ENCODE measurements around the gene ADAMTS3.

ADAMTS3 gene

DNA sequence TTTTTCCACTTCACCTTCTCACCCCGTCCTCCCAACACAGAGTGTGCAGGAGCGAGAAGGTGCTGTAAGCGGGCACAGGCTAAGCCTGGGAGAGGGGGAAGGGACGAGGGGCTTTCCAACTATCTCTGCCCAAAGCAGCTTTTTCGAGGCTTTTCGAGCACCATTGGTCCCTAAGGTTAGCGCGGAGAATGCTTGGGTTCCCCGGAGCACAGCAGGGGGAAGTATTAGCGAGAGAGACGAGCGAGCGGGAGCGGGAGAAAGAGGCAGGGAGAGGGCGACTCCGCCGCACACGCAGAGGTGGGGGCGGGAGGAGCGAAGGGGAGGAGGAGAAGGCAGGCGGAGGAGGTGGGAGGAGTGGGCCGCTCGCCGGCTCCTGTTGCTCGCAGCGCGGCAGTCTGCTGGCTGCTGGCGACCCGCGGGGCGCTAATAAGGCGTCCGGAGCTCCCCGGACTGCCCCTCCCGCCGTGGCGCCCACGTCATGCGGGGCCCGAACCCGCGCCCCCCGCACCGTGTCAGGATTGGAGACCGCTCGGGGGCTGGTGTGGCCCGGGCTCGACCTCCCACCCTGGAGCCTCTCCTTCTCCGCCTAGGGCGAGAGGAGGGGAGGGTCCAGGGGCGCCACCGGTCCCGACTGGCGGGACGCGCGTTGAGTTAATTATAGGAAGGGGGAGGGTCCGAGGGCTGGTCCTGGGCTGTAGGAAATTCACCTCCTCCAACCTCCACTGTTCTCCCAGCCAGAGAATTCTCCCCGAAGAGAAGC, at the start of gene ADAMTS3:
TSS of gene ADAMTS3 (minus strand) at position 263 of the 760 bp plus-strand sequence. CDS start 459 bp downstream, outside the sequence.
- no peak for DNase-seq (ENCODE audit: low read depth in 2 of 2)

DNA sequence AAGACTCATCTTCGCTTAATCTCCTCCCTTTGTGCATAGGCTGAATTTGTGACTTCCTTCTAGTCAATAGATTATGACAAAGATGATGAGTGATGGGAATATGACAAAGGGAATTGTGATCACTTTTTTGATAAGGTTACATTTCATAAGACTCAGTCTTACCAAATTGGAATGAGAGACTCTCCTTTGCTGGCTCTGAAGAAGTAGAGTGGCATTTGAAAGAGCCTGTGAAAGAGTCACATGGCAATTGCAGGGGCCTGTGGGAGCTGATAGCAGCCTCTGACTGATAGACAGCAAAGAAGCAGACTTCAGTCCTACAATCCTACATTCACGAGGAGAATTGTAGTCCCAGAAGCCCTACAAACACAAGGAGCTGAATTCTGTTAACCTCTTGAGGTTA, 44.9 kb upstream of the ADAMTS3 start:
- no peak for DNase-seq (ENCODE audit: low read depth in 2 of 2)

- DNase-seq (ENCODE audit: low read depth in 2 of 2): no peak
Measured at GRCh38 chr4:72606751-72607150, 37.7 kb upstream of the ADAMTS3 start.

- DNase-seq (ENCODE audit: low read depth in 2 of 2): no peak
Measured at GRCh38 chr4:72604324-72604723, 35.3 kb upstream of the ADAMTS3 start.

- DNase-seq (ENCODE audit: low read depth in 2 of 2): no peak
Measured at GRCh38 chr4:72602396-72603376, 33.7 kb upstream of the ADAMTS3 start.

GRCh38 chr4:72591547-72592454, 22.8 kb upstream of the ADAMTS3 start:
- no peak for DNase-seq (ENCODE audit: low read depth in 2 of 2)

- DNase-seq (ENCODE audit: low read depth in 2 of 2): no peak
Measured at GRCh38 chr4:72587334-72587733, 18.3 kb upstream of the ADAMTS3 start.

DNA sequence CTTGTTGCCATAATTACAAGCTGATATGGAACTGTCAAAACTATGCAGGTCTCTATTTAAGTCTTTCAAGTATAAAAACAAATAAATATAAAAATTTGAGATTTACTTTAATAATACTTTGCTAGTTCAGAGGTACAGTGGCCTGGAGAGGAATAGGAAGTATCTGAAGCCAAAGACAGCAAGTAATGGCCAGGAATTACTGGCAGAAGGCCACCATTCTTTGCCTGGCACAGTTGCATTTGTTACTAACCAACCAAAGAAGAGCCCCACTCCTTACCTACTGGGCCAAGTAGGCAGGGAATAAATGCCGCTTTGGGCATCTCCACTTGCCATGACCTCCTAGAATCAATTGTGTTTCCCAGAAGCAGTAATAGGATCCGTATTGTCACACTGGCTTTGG, 13.8 kb upstream of the ADAMTS3 start:
- DNase-seq (ENCODE audit: low read depth in 2 of 2): no peak

DNA sequence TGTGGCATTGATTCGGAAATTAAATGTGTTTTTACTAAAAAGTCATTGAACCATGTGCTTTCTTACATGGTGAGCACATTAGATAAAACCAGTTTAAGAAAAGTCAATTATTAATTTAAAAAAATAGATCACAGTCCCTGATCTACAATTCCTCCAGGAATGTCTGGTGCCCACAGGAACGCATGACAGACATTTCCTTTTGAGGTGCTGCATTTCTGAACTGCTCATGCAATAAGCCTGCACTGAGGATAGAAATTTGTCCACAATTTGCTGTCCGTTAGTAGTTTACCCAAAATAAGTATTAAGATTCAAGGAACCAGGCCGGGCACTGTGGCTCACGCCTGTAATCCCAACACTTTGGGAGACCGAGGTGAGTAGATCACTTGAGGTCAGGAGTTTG, 8.2 kb upstream of the ADAMTS3 start:
- DNase-seq (ENCODE audit: low read depth in 2 of 2): no peak

GRCh38 chr4:72571337-72571736, 2.3 kb upstream of the ADAMTS3 start:
- no peak for DNase-seq (ENCODE audit: low read depth in 2 of 2)

GRCh38 chr4:72569719-72570235, 756 bp upstream of the ADAMTS3 start:
- DNase-seq (ENCODE audit: low read depth in 2 of 2): no peak

DNA sequence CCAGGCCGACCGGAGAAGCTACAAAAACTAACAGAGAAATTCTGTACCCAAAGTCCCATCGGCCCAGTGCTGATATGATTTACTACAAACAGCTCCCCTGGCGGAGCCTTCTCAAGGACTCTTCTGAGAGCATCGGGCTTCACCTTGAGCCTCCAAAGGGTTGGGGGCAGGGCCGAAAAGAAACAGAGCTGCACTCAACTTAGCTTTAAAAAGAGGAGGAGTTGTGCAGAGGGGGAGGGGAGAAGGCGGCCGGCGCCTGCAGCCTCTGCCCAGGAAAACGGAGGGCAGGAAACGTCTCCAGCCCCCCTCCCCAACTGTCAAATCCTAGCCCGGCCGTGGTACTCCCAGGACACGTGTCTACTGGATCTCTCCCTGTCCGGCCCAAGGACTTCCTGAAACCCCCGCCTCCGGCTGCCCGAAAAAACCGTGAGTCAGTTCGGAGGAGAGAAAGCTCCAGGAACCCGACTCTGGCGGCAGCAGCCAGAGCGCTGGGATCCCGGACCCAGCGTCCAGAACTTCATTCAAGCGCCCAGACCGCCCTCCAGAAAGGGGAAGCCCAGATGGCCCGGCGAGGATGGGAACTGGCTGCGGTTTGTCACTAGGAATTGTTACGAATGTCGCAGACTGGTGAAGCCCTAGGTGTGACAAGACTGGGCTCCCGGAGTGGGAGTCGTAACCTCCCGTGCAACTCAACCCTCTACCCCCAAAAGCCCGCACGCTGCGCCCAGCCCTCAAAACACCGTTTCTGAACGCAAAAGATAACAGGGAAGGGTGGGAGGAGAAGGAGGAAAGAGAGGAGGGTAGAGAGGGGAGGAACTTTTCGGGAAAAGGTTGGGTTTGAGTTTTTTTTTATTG, 973 bp downstream of the ADAMTS3 start:
- no peak for DNase-seq (ENCODE audit: low read depth in 2 of 2)

DNA sequence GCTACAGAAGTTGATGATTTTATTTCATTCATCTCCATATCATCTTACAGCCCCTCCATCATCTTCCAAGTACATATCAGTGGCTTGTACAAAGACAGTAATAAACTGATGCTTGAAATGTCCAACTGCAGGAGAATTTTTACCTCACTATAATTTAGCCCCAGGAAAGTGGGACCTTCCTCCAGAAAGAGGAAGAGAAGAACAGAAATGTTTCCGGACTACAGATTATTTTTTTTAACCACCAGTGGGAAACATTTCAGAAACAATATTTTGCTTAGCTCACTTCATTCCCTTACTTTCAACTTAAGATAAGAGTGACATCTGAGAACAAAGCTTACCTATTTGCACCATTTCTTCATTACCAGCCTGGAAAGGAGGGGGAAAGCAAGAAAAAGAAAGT, 2.0 kb downstream of the ADAMTS3 start:
- no peak for DNase-seq (ENCODE audit: low read depth in 2 of 2)

- DNase-seq (ENCODE audit: low read depth in 2 of 2): no peak
Measured at GRCh38 chr4:72566464-72566972, 2.5 kb downstream of the ADAMTS3 start.

GRCh38 chr4:72564789-72565188, 4.2 kb downstream of the ADAMTS3 start:
- no peak for DNase-seq (ENCODE audit: low read depth in 2 of 2)

GRCh38 chr4:72564184-72564583, 4.8 kb downstream of the ADAMTS3 start:
- DNase-seq (ENCODE audit: low read depth in 2 of 2): no peak

DNA sequence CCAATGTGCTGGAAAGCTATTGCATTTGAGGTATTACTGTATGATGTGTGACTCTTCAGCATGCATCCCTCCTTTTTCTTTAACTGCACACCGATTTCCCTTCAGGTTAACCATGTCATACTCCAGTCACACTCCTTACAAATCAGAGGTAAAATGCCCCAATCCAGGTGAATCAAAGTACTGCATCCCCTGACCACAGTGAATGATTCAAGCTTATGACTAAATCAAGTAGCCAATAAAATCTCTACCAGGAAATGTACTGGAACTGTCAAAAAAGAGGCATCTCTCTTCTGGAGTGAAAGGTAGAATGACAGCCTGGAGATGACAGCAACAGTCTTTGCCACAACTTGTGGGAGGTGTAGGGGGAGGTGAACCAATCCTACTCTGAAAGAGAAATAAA, 10.4 kb downstream of the ADAMTS3 start:
- DNase-seq (ENCODE audit: low read depth in 2 of 2): no peak

- no peak for DNase-seq (ENCODE audit: low read depth in 2 of 2)
Measured at GRCh38 chr4:72557021-72557420, 12.0 kb downstream of the ADAMTS3 start.

DNA sequence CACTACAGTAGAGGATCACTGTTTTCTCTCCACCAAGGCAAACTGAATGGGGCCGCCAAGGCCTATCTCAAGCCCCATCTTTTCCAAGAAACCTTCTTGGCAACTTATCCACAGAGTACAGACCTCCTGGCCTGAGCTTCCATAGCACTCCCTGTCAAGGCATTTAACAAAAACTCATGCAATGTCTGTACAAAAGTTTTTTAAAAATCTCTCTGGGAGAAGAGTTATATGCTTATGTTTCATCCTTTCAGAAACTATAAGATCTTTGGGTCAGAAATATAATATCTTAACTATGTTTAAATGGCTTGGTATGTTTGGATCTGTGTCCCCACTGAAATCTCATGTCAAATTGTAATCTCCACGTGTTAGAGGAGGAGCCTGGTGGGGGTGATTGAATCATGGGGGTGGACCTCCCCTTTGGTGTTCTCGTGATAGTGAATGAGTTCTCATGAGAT, 13.6 kb downstream of the ADAMTS3 start:
- DNase-seq (ENCODE audit: low read depth in 2 of 2): no peak
